Measurements from ENCODE around the gene TMEM138. TPM values are rescaled to one million over a fixed set of nuclear protein-coding genes. Genes with fewer than 3 reads are reported as not detected.

Gene TMEM138
- total RNA-seq, 1 experiment from 2014 or later = 38.8 TPM

GRCh38 chr11:61325649-61326414 lies 36.3 kb upstream of the TMEM138 start (continued):
- TF ChIP-seq ZBTB43 (CRISPR knock-in tag; IDR thresholded peaks at IDR 0.05) (no peak), ATF2 (CRISPR knock-in tag; IDR thresholded peaks at IDR 0.05; ENCODE audit: borderline replicate concordance, low read depth) (no peak), SP1 (CRISPR knock-in tag; conservative IDR thresholded peaks at IDR 0.05) (no peak), ERG (CRISPR knock-in tag; IDR thresholded peaks at IDR 0.05) (no peak), RORB (CRISPR knock-in tag; IDR thresholded peaks at IDR 0.05) (no peak), TP53 (CRISPR knock-in tag; IDR thresholded peaks at IDR 0.05) (no peak), ZBTB21 (CRISPR knock-in tag; IDR thresholded peaks at IDR 0.05; ENCODE audit: borderline replicate concordance) (no peak), ZNF121 (CRISPR knock-in tag; IDR thresholded peaks at IDR 0.05) (no peak)

GRCh38 chr11:61327669-61328071 lies 34.5 kb upstream of the TMEM138 start:
- Mint-ChIP-seq H3K9me3 (no peaks in the 10 kb centered on the region), H3K27ac (0 out of 2 replicates have a peak overlapping the region, but pooled peaks have one; percentile 16), H3K36me3 (peaks cover 57% of the 10 kb centered on the region), H3K4me3 (no peak overlapping the region), H3K27me3 (ENCODE audit: low read depth) (no peaks in the 10 kb centered on the region), H3K4me1 (peaks cover 16% of the 10 kb centered on the region)
- ATAC-seq = no peak
- TF ChIP-seq FOXP1 (CRISPR knock-in tag; IDR thresholded peaks at IDR 0.05; ENCODE audit: borderline replicate concordance) = no peak
- no peak for TF ChIP-seq ZNF396 (CRISPR knock-in tag; IDR thresholded peaks at IDR 0.05; ENCODE audit: borderline replicate concordance)
- TF ChIP-seq PRDM15 (CRISPR knock-in tag; IDR thresholded peaks at IDR 0.05) = no peak
- CTCF ChIA-PET = interaction anchor here (1.0 to 2.2 kb wide), 2 partner anchors 8 to 58 kb away, joined by 5 to 9 read pairs; no protein-coding TSS in a partner anchor
- POLR2A ChIA-PET = interaction anchor here (1.3 kb wide), 1 partner anchor 34 kb away, joined by 4 read pairs; the partner anchor contains the start of genes CYB561A3 and TMEM138
- DNase-seq (ENCODE audit: low spot score) = no peak

- Mint-ChIP-seq H3K36me3 (peaks cover 50% of the 10 kb centered on the region), H3K4me1 (peaks cover 16% of the 10 kb centered on the region), H3K9me3 (no peaks in the 10 kb centered on the region), H3K27me3 (ENCODE audit: low read depth) (no peaks in the 10 kb centered on the region), H3K27ac (no peak overlapping the region), H3K4me3 (no peak overlapping the region)
- no peak for TF ChIP-seq GRHL2 (CRISPR knock-in tag; IDR thresholded peaks at IDR 0.05; ENCODE audit: insufficient replicate concordance, severe bottlenecking)
- TF ChIP-seq NFYB (CRISPR knock-in tag; conservative IDR thresholded peaks at IDR 0.05; ENCODE audit: low read depth) = no peak
- no peak for TF ChIP-seq HMGA2 (CRISPR knock-in tag; IDR thresholded peaks at IDR 0.05)
- TF ChIP-seq FOXP1 (CRISPR knock-in tag; IDR thresholded peaks at IDR 0.05; ENCODE audit: borderline replicate concordance) = no peak
- ChIA-PET POLR2A (no interaction called here), CTCF (interaction anchor here (2.2 kb wide), 1 partner anchor 57 kb away, joined by 5 read pairs; no protein-coding TSS in a partner anchor)
- ATAC-seq (no peak), DNase-seq (ENCODE audit: low spot score) (no peak)
Observed at GRCh38 chr11:61328351-61328750, 33.8 kb upstream of the TMEM138 start.
